ENCODE measurements around the gene HOGA1. TPM values are rescaled to one million over a fixed set of nuclear protein-coding genes. Genes with fewer than 3 reads are reported as not detected.
"Not testable (repeated sequence)": the region's sequence is repeated elsewhere in the genome, so short reads cannot be mapped to it uniquely, and the experiment has no call there.

Gene HOGA1
- total and polyA plus RNA-seq, 2 experiments from 2014 or later = 0.15 TPM; not detected in 1

DNA sequence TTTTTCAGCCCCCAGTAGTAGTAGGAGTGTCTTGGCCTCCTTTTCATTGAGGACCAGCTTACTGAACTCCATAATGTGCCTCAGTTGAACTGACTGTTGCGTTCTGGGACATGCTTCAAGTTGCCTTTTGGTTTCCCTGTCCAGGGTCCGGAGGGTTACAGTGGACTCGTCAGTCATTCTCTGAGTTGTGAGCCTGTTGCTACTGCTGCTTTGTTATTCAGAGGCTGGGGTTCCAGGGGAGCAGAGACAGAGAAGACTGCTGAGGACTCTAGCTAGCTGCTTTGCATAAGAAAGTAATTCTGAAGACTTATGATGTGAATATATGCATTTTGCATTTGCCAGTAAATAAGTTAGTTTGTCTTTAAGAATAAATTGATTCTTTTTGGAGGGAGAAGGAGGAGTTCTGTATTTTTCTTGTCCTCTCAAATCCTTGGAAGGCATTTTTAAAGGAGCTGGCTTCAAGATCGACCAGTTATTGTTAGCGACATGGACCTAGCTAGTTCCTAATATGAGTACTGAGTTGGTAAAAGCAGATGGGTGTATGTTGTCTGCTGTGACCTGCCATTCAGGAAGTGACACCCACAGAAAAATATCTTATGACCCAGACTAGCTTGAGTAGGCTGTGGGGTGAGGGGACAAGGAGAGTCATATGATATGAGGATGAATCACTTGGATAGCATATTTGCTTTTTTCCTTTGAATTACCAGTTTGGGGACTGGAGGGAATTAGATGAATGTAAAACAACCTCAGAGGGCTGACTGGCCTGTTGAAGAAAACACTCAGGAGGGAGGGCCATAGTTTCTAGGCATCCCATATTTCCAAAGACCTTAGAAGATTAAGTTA lies 64.6 kb downstream of the HOGA1 start:
- H3K4me1 Mint-ChIP-seq = peaks cover 25% of the 10 kb centered on the region
- TF ChIP-seq, protein P1, sequence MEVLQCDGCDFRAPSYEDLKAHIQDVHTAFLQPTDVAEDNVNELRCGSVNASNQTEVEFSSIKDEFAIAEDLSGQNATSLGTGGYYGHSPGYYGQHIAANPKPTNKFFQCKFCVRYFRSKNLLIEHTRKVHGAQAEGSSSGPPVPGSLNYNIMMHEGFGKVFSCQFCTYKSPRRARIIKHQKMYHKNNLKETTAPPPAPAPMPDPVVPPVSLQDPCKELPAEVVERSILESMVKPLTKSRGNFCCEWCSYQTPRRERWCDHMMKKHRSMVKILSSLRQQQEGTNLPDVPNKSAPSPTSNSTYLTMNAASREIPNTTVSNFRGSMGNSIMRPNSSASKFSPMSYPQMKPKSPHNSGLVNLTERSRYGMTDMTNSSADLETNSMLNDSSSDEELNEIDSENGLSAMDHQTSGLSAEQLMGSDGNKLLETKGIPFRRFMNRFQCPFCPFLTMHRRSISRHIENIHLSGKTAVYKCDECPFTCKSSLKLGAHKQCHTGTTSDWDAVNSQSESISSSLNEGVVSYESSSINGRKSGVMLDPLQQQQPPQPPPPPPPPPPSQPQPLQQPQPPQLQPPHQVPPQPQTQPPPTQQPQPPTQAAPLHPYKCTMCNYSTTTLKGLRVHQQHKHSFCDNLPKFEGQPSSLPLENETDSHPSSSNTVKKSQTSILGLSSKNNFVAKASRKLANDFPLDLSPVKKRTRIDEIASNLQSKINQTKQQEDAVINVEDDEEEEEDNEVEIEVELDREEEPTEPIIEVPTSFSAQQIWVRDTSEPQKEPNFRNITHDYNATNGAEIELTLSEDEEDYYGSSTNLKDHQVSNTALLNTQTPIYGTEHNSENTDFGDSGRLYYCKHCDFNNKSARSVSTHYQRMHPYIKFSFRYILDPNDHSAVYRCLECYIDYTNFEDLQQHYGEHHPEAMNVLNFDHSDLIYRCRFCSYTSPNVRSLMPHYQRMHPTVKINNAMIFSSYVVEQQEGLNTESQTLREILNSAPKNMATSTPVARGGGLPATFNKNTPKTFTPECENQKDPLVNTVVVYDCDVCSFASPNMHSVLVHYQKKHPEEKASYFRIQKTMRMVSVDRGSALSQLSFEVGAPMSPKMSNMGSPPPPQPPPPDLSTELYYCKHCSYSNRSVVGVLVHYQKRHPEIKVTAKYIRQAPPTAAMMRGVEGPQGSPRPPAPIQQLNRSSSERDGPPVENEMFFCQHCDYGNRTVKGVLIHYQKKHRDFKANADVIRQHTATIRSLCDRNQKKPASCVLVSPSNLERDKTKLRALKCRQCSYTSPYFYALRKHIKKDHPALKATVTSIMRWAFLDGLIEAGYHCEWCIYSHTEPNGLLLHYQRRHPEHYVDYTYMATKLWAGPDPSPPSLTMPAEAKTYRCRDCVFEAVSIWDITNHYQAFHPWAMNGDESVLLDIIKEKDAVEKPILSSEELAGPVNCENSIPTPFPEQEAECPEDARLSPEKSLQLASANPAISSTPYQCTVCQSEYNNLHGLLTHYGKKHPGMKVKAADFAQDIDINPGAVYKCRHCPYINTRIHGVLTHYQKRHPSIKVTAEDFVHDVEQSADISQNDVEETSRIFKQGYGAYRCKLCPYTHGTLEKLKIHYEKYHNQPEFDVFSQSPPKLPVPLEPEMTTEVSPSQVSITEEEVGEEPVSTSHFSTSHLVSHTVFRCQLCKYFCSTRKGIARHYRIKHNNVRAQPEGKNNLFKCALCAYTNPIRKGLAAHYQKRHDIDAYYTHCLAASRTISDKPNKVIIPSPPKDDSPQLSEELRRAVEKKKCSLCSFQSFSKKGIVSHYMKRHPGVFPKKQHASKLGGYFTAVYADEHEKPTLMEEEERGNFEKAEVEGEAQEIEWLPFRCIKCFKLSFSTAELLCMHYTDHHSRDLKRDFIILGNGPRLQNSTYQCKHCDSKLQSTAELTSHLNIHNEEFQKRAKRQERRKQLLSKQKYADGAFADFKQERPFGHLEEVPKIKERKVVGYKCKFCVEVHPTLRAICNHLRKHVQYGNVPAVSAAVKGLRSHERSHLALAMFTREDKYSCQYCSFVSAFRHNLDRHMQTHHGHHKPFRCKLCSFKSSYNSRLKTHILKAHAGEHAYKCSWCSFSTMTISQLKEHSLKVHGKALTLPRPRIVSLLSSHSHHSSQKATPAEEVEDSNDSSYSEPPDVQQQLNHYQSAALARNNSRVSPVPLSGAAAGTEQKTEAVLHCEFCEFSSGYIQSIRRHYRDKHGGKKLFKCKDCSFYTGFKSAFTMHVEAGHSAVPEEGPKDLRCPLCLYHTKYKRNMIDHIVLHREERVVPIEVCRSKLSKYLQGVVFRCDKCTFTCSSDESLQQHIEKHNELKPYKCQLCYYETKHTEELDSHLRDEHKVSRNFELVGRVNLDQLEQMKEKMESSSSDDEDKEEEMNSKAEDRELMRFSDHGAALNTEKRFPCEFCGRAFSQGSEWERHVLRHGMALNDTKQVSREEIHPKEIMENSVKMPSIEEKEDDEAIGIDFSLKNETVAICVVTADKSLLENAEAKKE (CRISPR knock-in tag; IDR thresholded peaks at IDR 0.05) = 0 out of 2 replicates have a peak, but pooled peaks have one; percentile 15
- no peak for TF ChIP-seq EZH2 (IDR thresholded peaks at IDR 0.05; ENCODE audit: low read depth, unreplicated experiment)
- DNase-seq (ENCODE audit: low spot score) (peak; percentile 60), ATAC-seq (peak; percentile 97)
- Histone ChIP-seq H3K27me3 (ENCODE audit: insufficient read depth) (no peaks in the 10 kb centered on the region), H3K9me2 (ENCODE audit: insufficient read depth) (no peaks in the 10 kb centered on the region), H3K79me2 (replicated peaks; ENCODE audit: insufficient read depth) (peaks cover 63% of the 10 kb centered on the region), H3K4me1 (ENCODE audit: insufficient read depth) (peaks cover 28% of the 10 kb centered on the region; the same call in 1 of the 2 replicates), H3K4me3 (peak overlapping the region; percentile 6), H2AFZ (no peak overlapping the region), H3F3A (replicated peaks; ENCODE audit: low read depth) (no peaks in the 10 kb centered on the region), H3K36me3 (ENCODE audit: insufficient read depth) (peaks cover 27% of the 10 kb centered on the region), H4K20me1 (replicated peaks; ENCODE audit: insufficient read depth) (peaks cover 12% of the 10 kb centered on the region), H3K27ac (ENCODE audit: low read depth) (peak overlapping the region; percentile 27), H3K4me2 (peak overlapping the region; percentile 44)
- peak overlapping the region; percentile 64 for H3K27ac Mint-ChIP-seq
- peaks cover 47% of the 10 kb centered on the region for H3K36me3 Mint-ChIP-seq (ENCODE audit: low read depth)
- no peaks in the 10 kb centered on the region for H3K27me3 Mint-ChIP-seq (ENCODE audit: insufficient read depth, low read depth, poor library complexity)
- peak overlapping the region; percentile 52 for H3K4me3 Mint-ChIP-seq
- no peaks in the 10 kb centered on the region for H3K9me3 Mint-ChIP-seq

GRCh38 chr10:97649405-97649750 lies 65.2 kb downstream of the HOGA1 start:
- H3K27ac ChIP-seq (ENCODE audit: low read depth); DNase-seq (ENCODE audit: low spot score); H3K27ac Mint-ChIP-seq; H3K27me3 Mint-ChIP-seq (ENCODE audit: insufficient read depth, low read depth, poor library complexity); H3K27me3 ChIP-seq (ENCODE audit: insufficient read depth); H3K9me3 Mint-ChIP-seq; H2AFZ ChIP-seq; ATAC-seq; H3F3A ChIP-seq (replicated peaks; ENCODE audit: low read depth); H3K9me2 ChIP-seq (ENCODE audit: insufficient read depth): not testable (repeated sequence)
- Histone ChIP-seq H4K20me1 (replicated peaks; ENCODE audit: insufficient read depth) (peaks cover 12% of the 10 kb centered on the region), H3K4me1 (ENCODE audit: insufficient read depth) (peaks cover 28% of the 10 kb centered on the region; the same call in 1 of the 2 replicates), H3K4me2 (peak overlapping the region; percentile 44), H3K4me3 (peak overlapping the region; percentile 6; the same call in 1 of the 2 replicates), H3K36me3 (ENCODE audit: insufficient read depth) (peaks cover 30% of the 10 kb centered on the region), H3K79me2 (replicated peaks; ENCODE audit: insufficient read depth) (peaks cover 57% of the 10 kb centered on the region)
- peaks cover 25% of the 10 kb centered on the region for H3K4me1 Mint-ChIP-seq
- H3K4me3 Mint-ChIP-seq = peak overlapping the region; percentile 52; the same call in 2 of the 3 replicates
- peaks cover 45% of the 10 kb centered on the region for H3K36me3 Mint-ChIP-seq (ENCODE audit: low read depth)

Measured in GM23338 (cell line).